ENCODE measurements around the gene SLC35B2.

Gene SLC35B2

GRCh38 chr6:44219815-44220784 lies 37.2 kb downstream of the SLC35B2 start:
- DNase-seq: no peak

GRCh38 chr6:44219053-44219814 lies 38.1 kb downstream of the SLC35B2 start:
- no peak for DNase-seq

GRCh38 chr6:44217332-44218143 lies 39.8 kb downstream of the SLC35B2 start:
- DNase-seq: peak; percentile 55

- DNase-seq: peak; percentile 55
Measured at GRCh38 chr6:44216677-44217331, 40.5 kb downstream of the SLC35B2 start, which contains the start of gene MYMX. MYMX (plus strand) TSS chr6:44216926; CDS start chr6:44217472, 546 bp downstream.

- no peak for DNase-seq
Measured at GRCh38 chr6:44214307-44214706, 43.0 kb downstream of the SLC35B2 start.

- no peak for DNase-seq
Measured at GRCh38 chr6:44211284-44211683, 46.0 kb downstream of the SLC35B2 start.

- DNase-seq: no peak
Measured at GRCh38 chr6:44207966-44208365, 49.4 kb downstream of the SLC35B2 start.
